ENCODE measurements around the gene STRN.

Gene STRN

DNA sequence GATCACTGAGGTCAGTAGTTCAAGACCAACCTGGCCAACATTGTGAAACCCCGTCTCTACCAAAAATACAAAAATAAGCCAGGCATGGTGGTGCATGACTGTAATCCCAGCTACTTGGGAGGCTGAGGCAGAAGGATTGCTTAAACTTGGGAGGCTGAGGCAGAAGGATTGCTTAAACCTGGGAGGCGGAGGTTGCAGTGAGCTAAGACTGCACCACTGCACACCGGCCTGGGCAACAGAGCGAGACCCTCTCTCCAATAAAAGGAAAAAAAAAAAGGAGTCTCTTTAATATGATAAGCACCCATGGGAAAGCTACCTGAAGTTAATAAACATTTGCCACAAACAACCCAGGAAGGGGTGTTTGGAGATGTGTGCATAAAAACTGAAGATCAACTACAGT is 2.6 kb downstream of the STRN start:
- in situ Hi-C loops (cut with MboI; ENCODE audit: low sequenced_read_pairs, unreplicated experiment), result no loop called here
- TF ChIP-seq, protein P1, sequence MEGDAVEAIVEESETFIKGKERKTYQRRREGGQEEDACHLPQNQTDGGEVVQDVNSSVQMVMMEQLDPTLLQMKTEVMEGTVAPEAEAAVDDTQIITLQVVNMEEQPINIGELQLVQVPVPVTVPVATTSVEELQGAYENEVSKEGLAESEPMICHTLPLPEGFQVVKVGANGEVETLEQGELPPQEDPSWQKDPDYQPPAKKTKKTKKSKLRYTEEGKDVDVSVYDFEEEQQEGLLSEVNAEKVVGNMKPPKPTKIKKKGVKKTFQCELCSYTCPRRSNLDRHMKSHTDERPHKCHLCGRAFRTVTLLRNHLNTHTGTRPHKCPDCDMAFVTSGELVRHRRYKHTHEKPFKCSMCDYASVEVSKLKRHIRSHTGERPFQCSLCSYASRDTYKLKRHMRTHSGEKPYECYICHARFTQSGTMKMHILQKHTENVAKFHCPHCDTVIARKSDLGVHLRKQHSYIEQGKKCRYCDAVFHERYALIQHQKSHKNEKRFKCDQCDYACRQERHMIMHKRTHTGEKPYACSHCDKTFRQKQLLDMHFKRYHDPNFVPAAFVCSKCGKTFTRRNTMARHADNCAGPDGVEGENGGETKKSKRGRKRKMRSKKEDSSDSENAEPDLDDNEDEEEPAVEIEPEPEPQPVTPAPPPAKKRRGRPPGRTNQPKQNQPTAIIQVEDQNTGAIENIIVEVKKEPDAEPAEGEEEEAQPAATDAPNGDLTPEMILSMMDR (IDR thresholded peaks at IDR 0.05; ENCODE audit: borderline replicate concordance, control extremely low read depth, extremely low read depth, insufficient read depth, missing control alignments), result no peak
- no peak for DNase-seq (ENCODE audit: low spot score)

DNA sequence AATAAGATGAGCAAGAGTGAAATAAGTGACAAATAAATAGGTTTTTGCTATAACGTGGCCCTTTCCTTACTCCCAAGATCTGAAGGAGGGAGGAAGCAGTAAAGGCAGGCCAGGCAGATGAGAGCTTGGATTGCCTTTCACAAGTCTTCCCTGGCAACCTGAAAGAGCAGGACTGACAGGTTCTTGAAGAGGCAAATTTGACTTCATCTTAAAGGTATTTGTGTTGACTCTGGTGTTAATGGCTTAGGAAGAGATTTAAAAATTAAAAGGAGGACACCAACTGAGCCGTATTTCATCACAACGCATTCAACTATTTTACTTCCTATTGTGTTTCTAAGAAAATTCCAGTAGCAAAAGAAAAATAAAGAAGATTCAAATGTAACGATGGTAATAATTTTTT is 3.2 kb downstream of the STRN start:
- no peak for DNase-seq (ENCODE audit: low spot score)
- in situ Hi-C loops (cut with MboI; ENCODE audit: low sequenced_read_pairs, unreplicated experiment), result no loop called here

DNA sequence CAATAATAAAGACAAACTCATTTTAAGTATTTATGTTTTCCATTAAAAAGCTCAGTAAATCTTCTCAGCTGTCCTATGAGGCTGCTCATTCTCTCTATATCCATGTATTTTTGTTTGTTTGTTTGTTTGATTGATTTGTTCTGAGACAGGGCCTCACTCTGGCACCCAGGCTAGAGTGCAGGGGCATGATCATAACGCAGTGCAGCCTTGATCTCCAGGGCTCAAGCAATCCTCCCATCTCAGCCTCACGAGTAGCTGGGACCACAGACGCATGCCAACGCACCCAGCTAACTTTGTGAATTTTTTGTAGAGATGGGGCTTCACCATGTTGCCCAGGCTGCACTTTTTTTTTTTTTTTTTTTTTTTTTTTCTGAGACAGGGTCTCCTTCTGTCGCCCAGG is 5.6 kb downstream of the STRN start:
- TF ChIP-seq, protein P1 (IDR thresholded peaks at IDR 0.05; ENCODE audit: borderline replicate concordance, control extremely low read depth, extremely low read depth, insufficient read depth, missing control alignments), result no peak
- DNase-seq (ENCODE audit: low spot score), result no peak
- in situ Hi-C loops (cut with MboI; ENCODE audit: low sequenced_read_pairs, unreplicated experiment), result no loop called here

More for the DNA sequence above, 3.2 kb downstream of the STRN start:
- TF ChIP-seq, protein P1 (IDR thresholded peaks at IDR 0.05; ENCODE audit: borderline replicate concordance, control extremely low read depth, extremely low read depth, insufficient read depth, missing control alignments), result no peak

DNA sequence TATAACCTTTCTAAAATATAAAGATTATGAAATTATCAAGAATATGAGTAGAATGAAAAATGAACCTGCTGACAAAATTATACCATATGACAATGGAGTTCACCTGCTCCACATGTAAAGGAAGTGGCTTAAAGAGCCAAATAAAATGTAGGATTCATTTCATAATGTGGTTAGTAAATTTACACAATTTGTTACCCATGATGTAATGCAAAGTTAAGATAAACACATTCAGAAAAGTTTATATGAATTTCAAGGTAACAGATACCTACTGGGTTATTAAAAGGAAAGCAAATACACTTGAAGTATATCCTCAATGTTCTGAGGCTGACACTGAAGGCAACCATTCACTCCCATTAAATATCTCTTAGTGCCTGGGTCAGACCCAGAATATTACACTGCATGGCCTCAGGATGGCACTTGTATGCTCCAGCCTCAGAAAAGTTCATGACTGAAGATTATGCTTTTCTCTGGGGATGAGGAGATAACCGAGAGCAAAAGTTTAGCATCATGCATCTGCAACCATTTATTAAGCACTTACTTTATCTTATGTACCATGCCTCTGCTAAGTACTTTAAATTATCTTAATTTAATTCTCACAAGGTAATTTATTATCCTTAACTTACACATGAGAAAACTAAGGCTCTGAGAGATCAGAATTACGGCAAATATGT is 6.2 kb downstream of the STRN start:
- no peak for DNase-seq (ENCODE audit: low spot score)
- TF ChIP-seq, protein P1 (IDR thresholded peaks at IDR 0.05; ENCODE audit: borderline replicate concordance, control extremely low read depth, extremely low read depth, insufficient read depth, missing control alignments), result no peak
- in situ Hi-C loops (cut with MboI; ENCODE audit: low sequenced_read_pairs, unreplicated experiment), result no loop called here

DNA sequence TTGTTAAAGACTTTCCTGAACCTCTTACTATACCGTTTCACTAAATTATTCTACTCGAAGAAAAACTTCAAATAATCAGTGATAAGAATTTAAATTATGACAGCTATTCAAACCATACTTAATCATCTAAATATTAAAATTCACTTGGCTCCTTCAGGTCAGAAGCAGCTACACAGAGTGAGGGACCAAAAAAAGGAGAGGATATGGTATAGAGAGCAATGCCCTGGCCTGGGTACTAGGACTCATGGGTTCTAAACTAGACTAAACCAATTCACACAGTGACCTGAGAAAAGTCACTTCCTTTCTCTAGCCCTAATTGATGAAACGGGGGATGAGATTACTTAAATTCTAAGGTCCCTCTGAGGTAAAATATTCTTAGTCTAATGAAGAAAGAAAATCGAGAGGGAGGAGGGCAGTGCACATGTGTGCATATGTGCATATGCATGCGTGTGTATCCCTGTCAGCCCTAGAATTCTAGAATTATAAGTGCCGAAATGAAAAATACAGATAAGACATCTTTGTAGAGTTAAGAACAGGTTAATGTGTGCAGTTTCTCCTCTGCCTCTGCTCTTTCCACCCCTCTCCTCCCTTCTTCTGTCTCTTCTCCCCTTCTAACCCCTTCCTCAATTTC is 11.2 kb downstream of the STRN start:
- in situ Hi-C loops (cut with MboI; ENCODE audit: low sequenced_read_pairs, unreplicated experiment), result no loop called here
- TF ChIP-seq, protein P1 (IDR thresholded peaks at IDR 0.05; ENCODE audit: borderline replicate concordance, control extremely low read depth, extremely low read depth, insufficient read depth, missing control alignments), result no peak
- no peak for DNase-seq (ENCODE audit: low spot score)

DNA sequence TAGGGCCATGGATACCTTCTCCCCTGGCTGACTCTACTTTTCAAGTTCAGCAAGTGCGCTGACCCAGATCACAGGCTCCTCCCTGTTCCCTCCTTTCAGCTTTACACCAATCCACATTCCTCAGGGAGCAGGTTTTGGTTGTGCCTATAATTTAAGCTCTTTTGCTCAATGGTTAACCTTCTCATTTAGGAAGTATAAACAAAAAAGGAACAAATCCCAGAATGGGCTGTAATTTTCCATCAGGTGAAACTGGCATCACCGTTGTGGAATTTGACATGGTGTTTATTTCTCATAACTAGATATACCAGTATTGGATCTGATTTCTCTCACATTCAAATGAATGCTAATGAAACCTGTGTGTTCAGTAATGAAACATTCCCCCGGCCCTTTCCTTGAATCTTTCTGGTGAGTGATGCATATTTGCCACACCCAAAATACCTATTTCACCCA is 13.6 kb downstream of the STRN start:
- no peak for DNase-seq (ENCODE audit: low spot score)
- TF ChIP-seq, protein P1 (IDR thresholded peaks at IDR 0.05; ENCODE audit: borderline replicate concordance, control extremely low read depth, extremely low read depth, insufficient read depth, missing control alignments), result no peak
- in situ Hi-C loops (cut with MboI; ENCODE audit: low sequenced_read_pairs, unreplicated experiment), result no loop called here
